ENCODE results near the gene CUX1.

Gene CUX1

DNA sequence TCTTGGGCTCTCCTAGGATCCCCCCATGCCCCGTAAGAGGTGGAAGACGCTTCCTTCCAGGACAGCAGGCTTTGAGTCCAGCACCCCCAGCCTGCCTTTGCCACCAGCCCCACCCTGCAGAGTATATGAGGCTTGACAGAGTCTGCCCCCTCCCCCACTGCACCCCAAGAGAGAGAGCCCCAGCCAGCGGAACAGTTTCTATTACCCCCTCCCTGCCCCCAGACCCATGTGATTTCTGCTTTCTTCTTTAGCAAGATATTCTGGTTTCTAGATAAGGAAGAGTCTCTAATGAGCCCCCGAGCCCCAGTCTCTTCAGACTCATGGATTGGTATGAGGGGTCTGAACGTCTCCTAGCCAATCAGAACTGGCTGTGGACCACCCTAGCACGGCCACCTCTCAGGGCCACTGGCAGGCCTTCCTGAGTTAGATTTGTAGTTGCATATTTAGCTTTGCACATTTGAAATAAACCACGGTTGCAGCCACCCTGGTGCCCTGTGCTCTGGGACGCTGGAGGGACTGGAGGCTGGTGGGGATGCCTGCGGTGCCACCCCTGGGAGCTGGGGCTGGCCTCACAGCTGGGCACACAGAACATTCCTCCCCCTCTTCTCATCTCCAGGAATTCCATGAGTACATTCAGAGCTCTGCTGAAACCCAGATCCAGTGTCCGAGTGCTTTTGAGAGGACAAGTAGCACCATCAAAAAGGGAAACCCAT lies 466.2 kb downstream of the CUX1 start:
- TF ChIP-seq, protein P1, sequence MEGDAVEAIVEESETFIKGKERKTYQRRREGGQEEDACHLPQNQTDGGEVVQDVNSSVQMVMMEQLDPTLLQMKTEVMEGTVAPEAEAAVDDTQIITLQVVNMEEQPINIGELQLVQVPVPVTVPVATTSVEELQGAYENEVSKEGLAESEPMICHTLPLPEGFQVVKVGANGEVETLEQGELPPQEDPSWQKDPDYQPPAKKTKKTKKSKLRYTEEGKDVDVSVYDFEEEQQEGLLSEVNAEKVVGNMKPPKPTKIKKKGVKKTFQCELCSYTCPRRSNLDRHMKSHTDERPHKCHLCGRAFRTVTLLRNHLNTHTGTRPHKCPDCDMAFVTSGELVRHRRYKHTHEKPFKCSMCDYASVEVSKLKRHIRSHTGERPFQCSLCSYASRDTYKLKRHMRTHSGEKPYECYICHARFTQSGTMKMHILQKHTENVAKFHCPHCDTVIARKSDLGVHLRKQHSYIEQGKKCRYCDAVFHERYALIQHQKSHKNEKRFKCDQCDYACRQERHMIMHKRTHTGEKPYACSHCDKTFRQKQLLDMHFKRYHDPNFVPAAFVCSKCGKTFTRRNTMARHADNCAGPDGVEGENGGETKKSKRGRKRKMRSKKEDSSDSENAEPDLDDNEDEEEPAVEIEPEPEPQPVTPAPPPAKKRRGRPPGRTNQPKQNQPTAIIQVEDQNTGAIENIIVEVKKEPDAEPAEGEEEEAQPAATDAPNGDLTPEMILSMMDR (conservative IDR thresholded peaks at IDR 0.05) = no peak

DNA sequence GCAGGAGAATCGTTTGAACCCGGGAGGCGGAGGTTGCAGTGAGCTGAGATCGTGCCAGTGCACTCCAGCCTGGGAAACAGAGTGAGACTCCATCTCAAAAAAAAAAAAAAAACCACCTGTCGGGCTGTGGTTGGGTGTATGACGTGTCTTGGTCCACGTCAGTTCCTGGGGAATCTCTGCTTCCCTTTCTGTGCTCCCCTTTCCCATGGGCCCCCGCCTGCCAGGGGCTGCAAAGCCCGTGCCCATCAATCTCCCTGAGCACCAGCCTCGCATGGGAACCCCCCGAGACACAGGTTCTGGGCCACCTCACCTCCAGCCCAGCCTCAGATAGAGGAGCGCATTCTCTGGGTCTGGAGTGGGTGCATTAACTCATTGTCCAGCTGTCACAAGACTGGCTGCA lies 467.0 kb downstream of the CUX1 start:
- no peak overlapping the region for H3K27ac ChIP-seq

More for the DNA sequence above, 466.2 kb downstream of the CUX1 start:
- no peak overlapping the region for H3K27ac ChIP-seq

DNA sequence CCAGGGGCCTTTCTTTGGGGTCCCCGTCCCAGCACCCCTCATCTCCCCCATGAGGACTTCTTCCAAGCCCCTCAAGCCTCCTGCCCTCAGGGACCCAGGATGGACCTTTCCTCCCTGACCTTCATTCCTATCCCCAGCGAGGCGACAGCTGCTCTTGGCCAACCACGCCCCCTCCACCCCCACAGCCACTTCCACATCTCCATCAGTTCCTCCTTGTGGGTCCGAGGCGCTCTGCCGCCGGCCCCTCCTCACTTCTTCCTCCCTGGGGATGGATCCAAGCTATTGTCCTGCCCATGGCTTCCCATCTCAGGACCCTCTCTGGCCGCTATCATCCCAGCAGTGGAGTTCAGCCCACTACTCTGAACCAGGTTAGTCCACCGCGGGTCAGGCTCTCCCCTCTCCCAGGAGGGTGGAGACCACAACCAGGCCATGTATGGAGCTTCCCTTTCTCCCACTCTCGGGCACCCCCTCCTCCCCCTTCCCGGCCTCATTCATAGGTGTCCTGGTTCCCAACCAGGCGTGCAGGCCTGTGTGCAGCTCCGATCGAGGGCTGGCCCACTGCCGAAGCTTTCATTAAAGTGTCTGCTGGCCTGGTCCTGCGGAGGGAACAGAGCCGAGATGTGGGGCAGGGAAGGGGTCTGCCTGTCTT lies 467.6 kb downstream of the CUX1 start:
- TF ChIP-seq, protein P1 (conservative IDR thresholded peaks at IDR 0.05) = no peak
- H3K27ac ChIP-seq = no peak overlapping the region

More for the DNA sequence above, 467.0 kb downstream of the CUX1 start:
- TF ChIP-seq, protein P1 (conservative IDR thresholded peaks at IDR 0.05) = no peak

DNA sequence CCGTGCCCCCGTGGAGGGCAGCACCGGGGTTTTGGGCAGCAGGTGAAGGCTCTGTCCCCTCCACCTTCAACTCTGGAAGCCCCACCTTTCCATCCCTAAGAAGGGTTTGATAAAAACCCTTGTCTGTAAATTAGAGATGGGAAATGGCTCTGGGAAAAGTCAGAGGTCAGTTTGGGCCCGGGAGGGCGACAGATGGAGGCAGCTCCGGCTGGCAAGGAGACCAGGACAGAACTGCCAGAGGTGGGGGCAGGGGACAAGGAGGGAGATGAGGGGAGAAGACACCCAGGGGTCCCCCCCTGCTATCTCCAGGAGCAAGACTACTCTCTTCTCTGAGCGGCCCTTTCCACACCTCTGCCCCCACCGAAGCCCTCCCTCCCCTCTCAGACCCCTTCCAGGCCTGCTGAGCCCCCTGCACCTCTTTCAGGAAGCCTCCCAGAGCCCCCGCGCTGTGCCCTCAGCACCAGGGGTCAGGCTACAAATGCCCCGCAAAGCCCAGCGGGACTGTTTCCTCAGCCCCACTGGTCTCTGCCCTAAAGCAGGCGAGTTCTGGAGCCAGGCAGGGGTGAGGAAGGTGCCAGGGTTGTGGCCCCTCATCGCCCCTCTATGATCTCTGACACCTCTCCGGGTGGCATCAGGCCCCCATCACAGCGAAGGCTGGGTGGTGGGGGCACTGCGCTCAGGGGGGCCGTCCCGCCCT lies 468.3 kb downstream of the CUX1 start:
- TF ChIP-seq, protein P1 (conservative IDR thresholded peaks at IDR 0.05) = no peak
- peak overlapping the region; percentile 80 for H3K27ac ChIP-seq

DNA sequence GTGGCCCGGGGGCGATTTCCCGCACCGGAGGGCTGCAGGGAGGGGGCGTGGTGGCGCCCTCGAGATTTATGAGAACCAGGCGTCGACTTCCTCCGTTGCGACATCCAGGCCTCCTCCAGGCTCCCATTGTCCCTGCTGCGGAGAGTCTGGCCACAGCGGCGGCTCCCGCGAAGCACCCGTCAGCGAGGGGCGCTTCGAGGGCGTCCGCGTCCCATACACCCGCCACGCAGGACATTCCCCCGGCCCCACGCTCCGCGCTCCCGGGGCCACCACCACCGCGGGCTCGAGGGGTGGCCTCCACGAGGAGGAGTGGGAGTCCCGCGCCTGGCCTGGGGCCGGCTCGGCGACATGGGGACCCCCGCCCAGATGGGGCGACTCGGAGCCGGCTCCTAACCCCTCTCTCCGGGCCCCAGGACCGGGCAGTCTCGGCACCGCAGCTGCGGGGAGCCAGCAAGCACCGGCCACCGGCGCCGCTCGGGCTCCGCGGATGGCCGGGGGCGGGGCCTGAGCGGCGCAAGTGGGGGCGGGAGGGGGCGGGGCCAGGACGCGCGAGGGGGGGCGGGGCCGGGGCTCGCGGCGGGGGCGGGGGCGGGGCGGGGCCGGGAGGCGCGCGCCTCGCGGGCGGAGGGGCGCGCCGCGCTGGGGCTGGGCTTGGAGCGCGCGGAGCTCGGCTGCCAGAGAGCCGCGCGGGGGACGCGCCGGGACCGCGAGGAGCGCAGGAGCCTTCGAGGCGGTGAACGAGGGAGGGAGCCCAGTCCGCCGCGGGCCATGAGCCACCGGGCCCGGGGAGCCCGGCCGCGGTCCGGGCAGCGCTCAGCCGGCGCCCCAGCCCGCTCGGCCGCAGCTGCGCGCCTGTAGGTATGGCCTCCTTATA lies 469.0 kb downstream of the CUX1 start, which contains the start of gene SH2B2:
TSS of gene SH2B2 (plus strand) at position 632 of the 874 bp plus-strand sequence. CDS start 13,683 bp downstream, outside the sequence.
- TF ChIP-seq, protein P1 (conservative IDR thresholded peaks at IDR 0.05) = no peak
- peak within 1 kb of the TSS; percentile 80 for H3K27ac ChIP-seq

DNA sequence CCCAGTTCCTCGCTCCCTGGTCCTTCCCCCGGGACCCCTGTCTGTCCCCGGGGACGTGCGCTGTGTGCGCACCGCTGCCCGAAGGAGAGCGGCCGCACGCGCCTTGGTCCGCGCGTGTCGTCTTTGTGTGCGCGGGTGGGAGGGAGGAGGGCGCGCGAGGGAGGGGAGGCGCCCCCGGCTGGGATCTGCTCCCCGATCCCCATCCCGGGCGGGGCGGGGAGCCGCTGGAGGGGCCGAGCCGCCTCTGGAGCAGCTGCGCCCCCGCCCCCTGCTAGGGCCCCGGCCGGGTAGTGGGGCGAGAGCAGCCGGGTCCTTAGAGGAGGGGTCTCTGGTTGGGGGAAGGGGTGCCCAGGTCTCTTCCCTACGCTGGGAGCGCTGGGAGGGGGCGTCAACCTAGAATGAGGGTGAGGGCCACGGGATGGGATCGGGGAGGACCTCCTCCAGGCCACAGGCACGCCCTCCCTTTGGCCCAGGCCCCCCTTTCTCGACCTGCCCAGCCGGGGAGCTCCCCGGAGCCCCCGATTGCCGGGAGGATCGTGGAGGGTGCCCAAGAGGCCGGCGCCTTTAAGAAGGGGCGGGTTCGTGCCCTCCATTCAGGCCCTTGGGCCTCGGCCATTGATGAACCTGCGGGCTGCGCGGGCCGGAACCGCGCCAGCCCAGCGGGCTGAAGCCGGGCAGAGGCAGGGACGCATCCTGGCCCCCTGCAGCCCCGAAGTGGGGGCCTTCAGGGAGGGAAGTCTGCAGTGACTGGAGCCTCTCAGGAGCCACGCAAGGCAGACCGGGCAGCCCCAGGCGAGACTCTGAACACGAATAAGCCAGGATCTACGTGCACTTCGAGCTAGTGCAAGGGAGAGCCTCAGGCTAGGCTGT lies 469.9 kb downstream of the CUX1 start:
- H3K27ac ChIP-seq = peak overlapping the region; percentile 80
- TF ChIP-seq, protein P1 (conservative IDR thresholded peaks at IDR 0.05) = no peak

All from VCaP (cell line).